HTERT RPE-1 (cell line): ENCODE measurements around the gene TLL2.

ENCODE experiments used
- in situ Hi-C: fragments of 300-500 bp; cut with MboI; formaldehyde crosslinking; loops from 4 replicates; pipeline ENCODE4 v1.14.3; 2020; ENCODE audit warnings: low sequenced_read_pairs

The TLL2 gene

DNA sequence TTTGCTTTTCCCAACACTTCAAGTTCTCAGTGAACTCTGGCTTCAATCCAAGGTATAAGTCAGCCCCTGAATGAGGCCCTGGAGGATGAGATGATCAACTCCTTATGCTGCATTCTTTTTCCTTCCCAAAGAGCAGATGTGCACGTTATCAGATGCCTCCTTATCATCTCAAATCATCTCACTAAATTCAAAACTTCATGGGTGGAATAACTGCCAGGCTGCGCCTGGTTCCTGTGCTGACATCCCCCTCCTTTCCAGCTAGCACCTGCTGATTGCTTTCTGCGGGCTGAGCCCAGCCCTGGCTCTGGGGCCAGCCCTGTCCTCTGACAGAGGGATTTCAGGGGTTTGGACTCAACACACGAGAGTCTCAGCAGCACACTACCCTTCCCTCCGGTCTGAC is 44.9 kb downstream of the TLL2 start:
- in situ Hi-C loops, result no loop called here

GRCh38 chr10:96465599-96465998 is 48.1 kb downstream of the TLL2 start:
- in situ Hi-C loops, result no loop called here

- in situ Hi-C loops, result no loop called here
These were observed 50.2 kb downstream of the TLL2 start for GRCh38 chr10:96463562-96463961.

DNA sequence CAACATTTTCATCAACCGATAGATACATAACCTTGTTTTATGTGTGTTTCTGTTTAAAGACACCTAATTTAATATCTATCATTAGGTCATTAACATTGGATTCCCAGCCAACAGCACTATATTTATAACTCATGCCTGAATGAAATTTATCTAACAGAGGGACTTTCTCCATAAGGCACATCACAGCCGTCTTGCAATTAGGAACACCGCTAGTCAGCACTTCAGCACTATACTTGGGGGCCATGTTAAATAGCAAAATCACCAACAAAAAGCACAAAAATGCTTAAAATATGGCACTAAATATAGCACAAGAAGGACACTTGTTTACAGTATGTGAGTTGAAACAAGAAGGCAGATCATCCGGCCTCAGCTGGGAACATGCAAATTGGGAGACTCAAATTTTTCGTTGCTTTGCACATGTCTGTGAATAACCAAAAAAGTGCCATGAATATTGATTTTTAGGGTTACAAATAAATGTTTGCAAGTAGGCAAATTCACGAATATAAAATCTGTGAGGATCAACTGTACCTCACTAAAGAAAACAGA is 51.0 kb downstream of the TLL2 start:
- in situ Hi-C loops, result no loop called here

GRCh38 chr10:96460316-96460715 is 53.4 kb downstream of the TLL2 start:
- in situ Hi-C loops, result no loop called here

DNA sequence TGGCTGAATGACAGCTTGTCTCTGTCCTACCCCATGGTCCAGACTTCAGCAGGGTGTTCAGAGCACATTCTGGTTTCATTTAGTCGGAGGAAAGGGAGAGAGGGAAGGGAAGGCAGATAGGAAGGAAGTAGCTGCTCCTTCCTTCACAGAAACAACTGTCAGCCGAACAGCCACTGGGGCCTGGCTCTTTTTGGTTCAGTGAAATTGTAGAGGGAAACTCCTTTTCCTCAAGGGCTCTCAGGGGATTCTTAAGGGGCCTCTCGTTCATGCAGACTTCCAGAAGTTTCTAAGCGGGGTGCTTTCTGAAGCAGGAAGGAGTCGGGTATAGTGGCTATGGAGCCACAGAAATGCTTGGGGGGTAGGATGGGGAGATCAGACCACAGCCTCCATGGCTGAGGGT is 56.4 kb downstream of the TLL2 start:
- in situ Hi-C loops, result no loop called here

GRCh38 chr10:96456296-96456840 is 57.4 kb downstream of the TLL2 start:
- in situ Hi-C loops, result no loop called here

DNA sequence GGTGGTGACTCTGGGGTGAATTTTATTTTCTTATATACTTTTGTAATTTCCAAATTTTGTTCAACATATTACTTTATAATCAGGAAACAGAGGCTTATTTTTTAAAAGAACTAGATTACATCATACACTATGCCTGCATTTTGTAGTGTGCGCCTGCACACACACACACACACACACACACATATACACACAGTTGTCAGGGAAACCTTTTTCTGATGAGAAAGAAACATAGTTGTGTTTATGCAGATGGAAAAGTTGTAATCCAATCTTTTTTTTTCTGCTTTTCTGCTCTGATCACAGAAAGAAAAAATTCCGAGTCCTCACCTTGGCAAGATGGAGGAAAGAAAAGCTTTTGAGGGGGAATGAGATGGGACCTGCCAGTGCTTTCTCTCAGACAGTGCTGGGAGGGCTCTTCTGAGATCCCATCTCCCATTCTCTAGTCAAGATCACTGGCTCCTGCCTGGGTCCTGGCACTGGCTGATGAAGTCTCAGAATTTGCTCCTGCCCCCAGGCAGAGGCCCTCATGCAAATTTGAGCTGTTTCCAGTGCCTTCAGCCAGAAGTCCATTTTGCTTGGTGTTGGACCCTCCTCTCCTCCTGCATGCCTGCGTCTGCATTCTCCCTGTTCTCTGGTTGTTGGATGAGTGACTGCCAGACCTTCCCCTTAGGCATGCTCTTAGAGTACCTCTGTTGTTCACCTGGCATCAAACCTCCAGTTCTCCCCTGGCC is 59.7 kb downstream of the TLL2 start:
- in situ Hi-C loops, result no loop called here

DNA sequence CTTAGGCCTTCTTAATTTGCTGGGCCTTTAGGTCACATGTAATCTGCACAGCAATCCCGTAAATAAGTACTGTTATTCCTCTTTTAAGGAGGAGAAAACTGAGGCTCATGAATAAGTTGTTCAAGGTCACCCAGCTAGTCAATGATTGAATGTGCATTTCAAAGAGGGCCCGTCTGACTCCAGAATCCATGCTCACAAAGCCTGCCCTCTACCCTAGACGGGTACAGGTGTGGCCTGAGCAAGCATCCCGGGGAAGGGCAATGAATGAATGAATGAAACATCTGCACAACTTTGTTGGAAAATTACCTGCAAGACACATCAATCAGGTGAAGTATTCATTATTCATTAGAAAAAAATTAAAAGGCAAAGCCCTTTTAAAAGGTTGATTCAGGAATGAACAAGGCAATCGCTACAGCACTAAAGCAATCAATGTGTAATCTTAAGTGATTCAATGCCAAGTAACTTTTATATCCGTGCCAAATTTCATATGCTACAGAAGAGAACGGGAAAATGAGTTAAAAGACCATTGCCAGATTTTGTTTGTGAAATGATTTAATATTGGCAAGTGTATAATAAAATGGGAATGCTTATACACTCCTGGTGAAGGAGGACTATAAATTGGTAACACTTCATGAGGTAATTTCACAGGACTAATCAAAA is 61.1 kb downstream of the TLL2 start:
- in situ Hi-C loops, result no loop called here

DNA sequence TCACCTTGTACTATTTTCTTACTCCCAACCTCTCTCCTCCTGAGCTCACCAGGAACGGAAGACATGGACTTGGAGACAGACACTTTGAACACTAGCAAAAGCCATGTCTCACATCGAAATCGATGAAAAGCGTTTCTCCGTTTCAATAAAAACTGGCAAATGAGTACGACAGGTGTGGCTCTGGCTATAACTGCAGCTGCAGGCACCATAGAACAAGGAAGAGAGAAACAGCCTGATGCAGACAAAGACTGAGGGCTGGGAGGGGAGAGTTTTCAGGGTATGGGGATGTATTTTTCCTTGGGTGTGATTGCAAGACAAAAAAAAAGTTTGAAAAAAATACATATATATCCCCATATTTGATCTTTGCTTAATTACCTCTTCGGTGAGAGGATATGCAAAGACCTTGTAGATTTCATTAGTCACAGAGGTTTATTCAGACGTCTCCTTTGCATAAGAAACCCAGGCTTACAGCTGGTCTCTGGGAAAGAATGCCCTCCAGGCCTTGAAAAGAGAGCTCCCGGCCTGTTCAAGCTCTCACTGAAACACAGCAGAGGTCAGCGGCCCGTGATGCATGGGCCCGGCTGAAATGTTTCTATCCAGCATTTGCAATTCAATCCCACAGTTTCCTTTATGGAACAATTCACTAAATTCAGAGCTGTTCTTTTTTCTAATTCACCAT is 63.1 kb downstream of the TLL2 start:
- in situ Hi-C loops, result no loop called here

GRCh38 chr10:96448558-96448957 is 65.2 kb downstream of the TLL2 start:
- in situ Hi-C loops, result no loop called here

- in situ Hi-C loops, result no loop called here
These were observed 65.7 kb downstream of the TLL2 start for GRCh38 chr10:96448021-96448457.

DNA sequence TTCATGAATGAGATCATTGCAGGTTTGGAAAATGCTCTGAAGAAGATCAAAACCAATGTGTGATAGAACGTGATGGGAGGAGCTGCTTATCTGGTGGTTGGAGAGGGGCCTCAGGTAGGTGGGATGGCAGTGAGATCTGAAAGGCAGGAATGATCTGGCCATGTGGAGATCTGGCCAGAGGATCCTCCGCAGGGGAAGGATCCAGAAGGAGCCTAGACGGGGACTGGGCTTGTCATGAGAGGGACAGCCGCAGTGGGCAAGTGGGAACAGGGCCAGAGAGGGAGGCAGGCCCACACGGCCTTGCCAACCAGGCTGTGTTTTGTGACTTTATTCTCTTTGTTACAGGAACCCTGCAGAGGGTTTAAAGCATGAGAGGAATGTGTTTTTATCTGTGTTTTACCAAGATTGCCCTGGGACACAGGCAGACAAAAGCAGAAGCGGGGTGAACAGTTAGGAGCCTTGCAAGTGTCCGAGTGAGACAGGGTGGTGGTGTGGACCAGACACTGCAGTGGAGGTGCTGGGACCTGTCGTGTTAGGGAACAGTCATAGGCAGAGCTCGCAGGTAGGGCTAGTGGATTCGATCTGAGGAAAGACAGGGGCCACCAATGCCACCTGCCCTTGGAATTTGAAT is 66.6 kb downstream of the TLL2 start:
- in situ Hi-C loops, result no loop called here

DNA sequence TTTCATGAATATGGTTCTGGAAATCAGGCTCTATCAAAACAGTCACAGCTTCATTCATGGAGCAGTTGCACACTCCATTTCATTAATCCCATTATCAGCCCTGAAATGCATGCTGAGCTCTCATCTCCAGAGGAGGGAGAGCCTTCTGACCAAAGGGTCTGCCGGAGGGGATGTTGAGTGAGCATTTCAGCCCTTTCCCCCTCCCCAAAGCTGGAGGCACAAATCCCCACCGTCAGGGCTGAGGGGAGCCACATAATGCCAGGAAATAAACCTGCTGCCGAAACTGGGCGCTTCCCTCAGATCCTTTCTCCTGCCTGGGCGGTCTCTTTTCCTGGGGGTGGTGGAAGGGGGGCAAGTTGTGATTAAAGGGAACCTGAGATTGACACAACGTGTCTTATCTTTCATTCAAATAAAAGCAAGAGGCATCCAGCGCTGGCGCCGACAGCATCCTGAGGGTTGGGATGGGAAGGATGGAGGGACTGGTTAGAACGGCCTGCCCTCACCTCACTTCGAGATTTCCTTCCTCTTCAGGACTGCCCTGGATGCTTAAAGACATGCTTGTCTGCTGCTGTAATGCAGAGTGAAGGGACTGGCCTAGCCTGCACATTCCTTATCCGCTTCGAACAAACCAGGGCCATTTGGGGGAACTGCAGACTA is 71.6 kb downstream of the TLL2 start:
- in situ Hi-C loops, result no loop called here

GRCh38 chr10:96441322-96441885 is 72.3 kb downstream of the TLL2 start:
- in situ Hi-C loops, result no loop called here

DNA sequence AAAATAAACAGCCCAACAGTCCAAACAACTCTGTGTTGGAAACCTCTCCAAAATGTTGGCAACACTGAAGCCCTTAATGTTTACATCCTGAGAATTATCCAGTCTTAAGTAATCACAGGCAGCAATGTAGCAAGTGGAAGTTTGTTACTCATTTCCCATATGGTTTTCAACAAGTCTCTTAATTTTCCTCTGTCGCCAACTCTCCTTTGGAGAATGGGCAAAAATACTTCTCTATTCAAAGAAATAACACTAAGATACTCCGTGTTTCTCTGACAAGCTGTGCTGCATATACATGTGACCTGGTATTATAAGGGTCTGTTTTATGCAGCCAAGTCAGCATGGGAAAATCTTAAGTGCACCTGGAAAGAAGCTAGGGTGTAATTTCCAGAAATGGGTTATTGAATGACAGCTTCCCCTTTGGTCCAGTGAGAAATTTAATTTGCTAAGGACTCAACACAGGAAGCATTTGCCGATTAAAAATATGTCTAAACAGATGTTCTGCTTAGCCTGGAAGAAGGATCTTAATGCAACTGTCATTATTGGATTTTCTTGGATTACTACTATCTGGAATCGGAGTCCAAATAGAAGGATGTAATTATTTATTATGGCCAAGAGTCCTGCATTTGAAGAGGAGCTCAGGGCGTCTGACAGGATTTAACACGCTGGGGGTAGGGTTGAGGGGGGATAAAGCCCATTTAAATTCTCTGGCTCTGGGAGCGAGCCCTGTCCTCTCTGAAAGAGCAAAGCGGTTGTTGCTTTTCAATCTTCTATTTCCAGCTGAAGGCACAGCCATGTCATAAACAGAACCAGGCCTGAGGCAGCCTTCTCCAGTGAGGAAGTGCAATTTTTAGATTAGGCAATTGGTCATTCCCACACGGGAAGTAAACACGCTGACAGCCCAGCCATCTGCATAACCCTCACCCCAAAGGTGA is 73.1 kb downstream of the TLL2 start:
- in situ Hi-C loops, result no loop called here

DNA sequence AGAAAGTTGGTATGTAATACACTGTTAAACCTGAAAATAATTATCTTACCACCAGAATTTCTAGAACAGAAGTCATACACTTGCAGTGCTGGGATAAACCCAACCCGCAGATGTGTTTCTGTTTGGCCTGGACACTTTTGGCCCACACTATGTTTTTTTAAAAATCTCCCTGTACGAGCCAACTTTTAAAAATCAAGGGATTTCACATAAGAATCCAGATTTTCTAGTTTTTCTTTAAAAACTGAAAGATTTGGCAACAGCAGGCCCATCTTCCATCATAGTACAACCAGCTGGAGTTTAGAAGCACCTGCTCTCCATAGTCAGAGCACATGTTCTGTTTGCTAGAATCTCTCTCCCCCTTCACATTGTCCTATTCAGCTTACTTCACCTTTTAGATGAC is 74.0 kb downstream of the TLL2 start:
- in situ Hi-C loops, result no loop called here

DNA sequence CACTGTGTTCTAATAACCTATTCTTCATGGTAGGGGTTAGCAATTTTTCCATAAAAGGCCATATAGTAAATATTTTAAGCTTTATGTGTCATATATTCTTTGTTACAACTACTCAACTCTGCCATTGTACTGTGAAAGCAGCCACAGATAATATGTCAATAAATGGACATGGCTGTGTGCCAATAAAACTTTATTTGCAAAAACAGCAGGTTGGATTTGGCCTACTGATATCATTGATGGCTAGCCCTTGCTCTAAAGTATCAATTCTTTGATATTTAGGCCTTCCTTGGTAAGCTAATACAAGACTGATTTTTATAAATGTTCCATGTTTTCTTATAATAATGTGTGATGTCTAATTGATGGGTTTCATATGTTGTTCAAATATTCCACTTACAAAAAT is 77.7 kb downstream of the TLL2 start:
- in situ Hi-C loops, result no loop called here
